H1 (cell line): ENCODE measurements around the gene ENPP3. TPM values are rescaled to one million over a fixed set of nuclear protein-coding genes. Genes with fewer than 3 reads are reported as not detected.

Experiments used
- HDAC6 ChIP-seq: IDR thresholded peaks from one replicate; pipeline ENCODE4 v1.7.1; 2012; ENCODE audit warnings: low read depth, mild to moderate bottlenecking, inconsistent platforms, low read length, moderate library complexity
- POLR2AphosphoS5 ChIP-seq: IDR thresholded peaks from 2 replicates; pipeline ENCODE4 v1.6.1; 2011; ENCODE audit warnings: low read depth, low read length
- SAP30 ChIP-seq: fragments of 300-600 bp; sonication (generic); IDR thresholded peaks from 2 replicates; pipeline ENCODE4 v1.7.1; 2012; ENCODE audit warnings: low read length, moderate library complexity, mild to moderate bottlenecking, inconsistent platforms; ENCODE audit not compliant: insufficient read depth, insufficient replicate concordance
- polyA plus RNA-seq, 7 experiments: library from polyadenylated mRNA; depleted of rRNA in 3 of 7; stranded (reverse) in 5 of 7; unstranded in 2 of 7; fragments of >200 nt in 5 of 7; fragments of 200-250 nt in 2 of 7; gene quantifications; 1 replicate in 5 of 7; 2 replicates in 1 of 7; 4 replicates in 1 of 7; pipeline versions ENCODE4 v1.2.1 to v1.2.3, GENCODE V29; 2011 to 2013; ENCODE audit warnings: missing spikeins in 2 of 7, mixed read lengths in 2 of 7
- total RNA-seq: library from RNA; stranded (reverse); fragmentation: NEBNext Ultra II Directional; extraction: Animal tissue kit (Norgen Biotek cat#: 25700); gene quantifications from 2 replicates; pipeline ENCODE4 v1.2.1, GENCODE V29; 2021
- TF ChIP-seq, protein P1 (sequence below): IDR thresholded peaks from 2 replicates; pipeline ENCODE4 v1.6.1; 2011; ENCODE audit warnings: low read length, improper control_type of control experiment
- TF ChIP-seq, protein P2 (sequence below): IDR thresholded peaks from 2 replicates; pipeline ENCODE4 v1.6.1; 2012; ENCODE audit warnings: inconsistent platforms
- TF ChIP-seq, protein P3 (sequence below): IDR thresholded peaks from 2 replicates; pipeline ENCODE4 v1.6.1; 2012; ENCODE audit warnings: low read length, inconsistent platforms

Gene ENPP3
- total and polyA plus RNA-seq, 2 of the 8 experiments (the other 6 are each of a cell fraction or from before 2014, with no cell fraction given): 0.11 TPM; not detected in 1

DNA sequence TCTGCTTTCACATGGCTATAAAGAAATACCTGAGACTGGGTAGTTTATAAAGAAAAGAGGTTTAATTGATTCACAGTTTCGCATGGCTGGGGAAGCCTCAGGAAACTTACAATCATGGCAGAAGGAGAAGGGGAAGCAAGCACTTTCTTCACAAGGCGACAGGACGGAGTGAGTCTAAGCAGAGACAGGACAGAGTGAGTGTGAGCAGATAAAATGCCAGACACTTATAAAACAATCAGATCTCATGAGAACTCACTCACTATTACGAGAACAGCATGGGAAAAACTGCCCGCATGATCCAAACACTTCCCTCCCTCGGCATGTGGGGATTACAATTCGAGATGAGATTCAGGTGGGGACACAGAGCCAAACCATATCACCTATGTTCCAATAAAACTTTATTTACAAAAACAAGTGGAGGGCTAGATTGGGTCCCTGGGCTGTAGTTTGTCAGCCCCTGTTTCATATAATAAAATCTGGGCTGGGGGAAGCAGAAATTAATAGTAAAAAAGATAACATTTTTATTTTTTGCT is 110.8 kb downstream of the ENPP3 start (continued):
- TF ChIP-seq, protein P1, sequence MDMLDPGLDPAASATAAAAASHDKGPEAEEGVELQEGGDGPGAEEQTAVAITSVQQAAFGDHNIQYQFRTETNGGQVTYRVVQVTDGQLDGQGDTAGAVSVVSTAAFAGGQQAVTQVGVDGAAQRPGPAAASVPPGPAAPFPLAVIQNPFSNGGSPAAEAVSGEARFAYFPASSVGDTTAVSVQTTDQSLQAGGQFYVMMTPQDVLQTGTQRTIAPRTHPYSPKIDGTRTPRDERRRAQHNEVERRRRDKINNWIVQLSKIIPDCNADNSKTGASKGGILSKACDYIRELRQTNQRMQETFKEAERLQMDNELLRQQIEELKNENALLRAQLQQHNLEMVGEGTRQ: no peak
- TF ChIP-seq, protein P2, sequence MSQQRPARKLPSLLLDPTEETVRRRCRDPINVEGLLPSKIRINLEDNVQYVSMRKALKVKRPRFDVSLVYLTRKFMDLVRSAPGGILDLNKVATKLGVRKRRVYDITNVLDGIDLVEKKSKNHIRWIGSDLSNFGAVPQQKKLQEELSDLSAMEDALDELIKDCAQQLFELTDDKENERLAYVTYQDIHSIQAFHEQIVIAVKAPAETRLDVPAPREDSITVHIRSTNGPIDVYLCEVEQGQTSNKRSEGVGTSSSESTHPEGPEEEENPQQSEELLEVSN: no peak
- TF ChIP-seq POLR2AphosphoS5: no peak
- no peak for TF ChIP-seq SAP30
- TF ChIP-seq, protein P3, sequence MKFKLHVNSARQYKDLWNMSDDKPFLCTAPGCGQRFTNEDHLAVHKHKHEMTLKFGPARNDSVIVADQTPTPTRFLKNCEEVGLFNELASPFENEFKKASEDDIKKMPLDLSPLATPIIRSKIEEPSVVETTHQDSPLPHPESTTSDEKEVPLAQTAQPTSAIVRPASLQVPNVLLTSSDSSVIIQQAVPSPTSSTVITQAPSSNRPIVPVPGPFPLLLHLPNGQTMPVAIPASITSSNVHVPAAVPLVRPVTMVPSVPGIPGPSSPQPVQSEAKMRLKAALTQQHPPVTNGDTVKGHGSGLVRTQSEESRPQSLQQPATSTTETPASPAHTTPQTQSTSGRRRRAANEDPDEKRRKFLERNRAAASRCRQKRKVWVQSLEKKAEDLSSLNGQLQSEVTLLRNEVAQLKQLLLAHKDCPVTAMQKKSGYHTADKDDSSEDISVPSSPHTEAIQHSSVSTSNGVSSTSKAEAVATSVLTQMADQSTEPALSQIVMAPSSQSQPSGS: no peak
- no peak for TF ChIP-seq HDAC6
